HepG2 (cell line): ENCODE data around the gene NOP14. TPM values are rescaled to one million over a fixed set of nuclear protein-coding genes. Genes with fewer than 3 reads are reported as not detected.

Experiments used
- ATF3 ChIP-seq: sonication (generic); formaldehyde crosslinking; IDR thresholded peaks from 2 replicates; pipeline ENCODE4 v1.4.0; 2020; ENCODE audit warnings: missing genetic modification reagents
- ATM ChIP-seq: fragments of 450-650 bp; IDR thresholded peaks from 2 replicates; pipeline ENCODE4 v1.7.1; 2017; ENCODE audit warnings: mild to moderate bottlenecking, borderline replicate concordance
- CREM ChIP-seq, 2 experiments: sonication (generic) in 1 of 2; formaldehyde crosslinking in 1 of 2; IDR thresholded peaks; 2 replicates each; pipeline versions ENCODE4 v1.4.0 to v1.6.1; 2016 to 2020; ENCODE audit warnings: antibody characterized with exemption in 1 of 2, mild to moderate bottlenecking in 1 of 2, missing genetic modification reagents in 1 of 2
- CSRNP1 ChIP-seq: sonication (generic); formaldehyde crosslinking; IDR thresholded peaks from 2 replicates; pipeline ENCODE4 v1.8.1; 2023; ENCODE audit warnings: mild to moderate bottlenecking, missing genetic modification reagents
- ESRRA ChIP-seq: sonication (generic); formaldehyde crosslinking; IDR thresholded peaks from 2 replicates; pipeline ENCODE4 v1.5.1; 2020; ENCODE audit warnings: mild to moderate bottlenecking, low read depth, missing genetic modification reagents
- GABPA ChIP-seq, 2 experiments: IDR thresholded peaks; 2 replicates each; pipeline ENCODE4 v1.6.1; 2011 to 2016; ENCODE audit warnings: low read depth in 2 of 2, low read length in 1 of 2, missing biosample characterization in 1 of 2, missing genetic modification characterization in 1 of 2
- KLF16 ChIP-seq, 2 experiments: sonication (generic) in 1 of 2; formaldehyde crosslinking in 1 of 2; IDR thresholded peaks; 2 replicates each; pipeline versions ENCODE4 v1.6.1 to v1.8.0; 2016 to 2023; ENCODE audit warnings: missing genetic modification reagents in 2 of 2, missing compliant biosample characterization in 1 of 2
- MXI1 ChIP-seq: IDR thresholded peaks from 3 replicates; pipeline ENCODE4 v1.6.1; 2012; ENCODE audit warnings: low read depth, low read length, inconsistent platforms, borderline replicate concordance
- NR2F1 ChIP-seq, 2 experiments: fragments of 450-650 bp in 1 of 2; formaldehyde crosslinking in 1 of 2; IDR thresholded peaks; 2 replicates each; pipeline versions ENCODE4 v1.5.0 to v1.6.1; 2016 to 2020; ENCODE audit warnings: mild to moderate bottlenecking in 1 of 2, missing compliant biosample characterization in 1 of 2, missing genetic modification reagents in 1 of 2, moderate library complexity in 1 of 2
- PPARG ChIP-seq: conservative IDR thresholded peaks from 2 replicates; pipeline ENCODE4 v1.6.1; 2016; ENCODE audit warnings: missing biosample characterization, missing genetic modification reagents
- SNAPC5 ChIP-seq: sonication (generic); formaldehyde crosslinking; IDR thresholded peaks from 2 replicates; pipeline ENCODE4 v1.8.1; 2023; ENCODE audit warnings: mild to moderate bottlenecking, missing genetic modification reagents, borderline replicate concordance
- TCF7L2 ChIP-seq: IDR thresholded peaks from 2 replicates; pipeline ENCODE4 v1.6.1; 2011; ENCODE audit warnings: mild to moderate bottlenecking, low read depth, low read length, moderate library complexity
- TFDP2 ChIP-seq: sonication (generic); formaldehyde crosslinking; IDR thresholded peaks from 2 replicates; pipeline ENCODE4 v1.4.0; 2020; ENCODE audit warnings: missing genetic modification reagents
- ZBTB2 ChIP-seq: sonication (generic); formaldehyde crosslinking; IDR thresholded peaks from 2 replicates; pipeline ENCODE4 v1.8.0; 2022; ENCODE audit warnings: low read depth, missing genetic modification reagents
- ZBTB39 ChIP-seq: sonication (generic); formaldehyde crosslinking; IDR thresholded peaks from 2 replicates; pipeline ENCODE4 v1.5.0; 2020; ENCODE audit warnings: missing genetic modification reagents
- ZFP36 ChIP-seq: fragments of 150-350 bp; IDR thresholded peaks from 2 replicates; pipeline ENCODE4 v1.6.1; 2018; ENCODE audit warnings: borderline replicate concordance, low read length, low read depth; ENCODE audit not compliant: partially characterized antibody
- ZIK1 ChIP-seq: sonication (generic); formaldehyde crosslinking; IDR thresholded peaks from 2 replicates; pipeline ENCODE4 v1.5.0; 2020; ENCODE audit warnings: mild to moderate bottlenecking, low read depth, missing genetic modification reagents, borderline replicate concordance
- ZKSCAN1 ChIP-seq: fragments of 150-350 bp; IDR thresholded peaks from 2 replicates; pipeline ENCODE4 v1.6.1; 2014; ENCODE audit warnings: low read length
- ZNF205 ChIP-seq: IDR thresholded peaks from 2 replicates; pipeline ENCODE4 v1.6.1; 2018; ENCODE audit warnings: missing biosample characterization, missing genetic modification reagents
- ZNF333 ChIP-seq: sonication (generic); formaldehyde crosslinking; IDR thresholded peaks from 2 replicates; pipeline ENCODE4 v1.4.0; 2020; ENCODE audit warnings: mild to moderate bottlenecking, missing genetic modification reagents, borderline replicate concordance
- polyA plus RNA-seq, 8 experiments: library from polyadenylated mRNA; depleted of rRNA in 3 of 8; stranded (reverse) in 7 of 8; unstranded in 1 of 8; fragments of >200 nt; fragmentation: Illumina TruSeq in 4 of 8; extraction: Trizol in 4 of 8; gene quantifications; 2 replicates each; pipeline versions ENCODE4 v1.2.1 to v1.2.3, GENCODE V29; 2011 to 2016; ENCODE audit warnings: low read depth in 4 of 8, missing spikeins in 1 of 8, mixed read lengths in 1 of 8; ENCODE audit not compliant: insufficient read depth in 1 of 8
- total RNA-seq, 5 experiments: library from RNA; depleted of rRNA; stranded (reverse); fragments of >200 nt; fragmentation: Illumina TruSeq; extraction: Trizol; gene quantifications; 2 replicates each; pipeline ENCODE4 v1.2.3, GENCODE V29; 2016; ENCODE audit warnings: low read depth in 1 of 5

The NOP14 gene
- total and polyA plus RNA-seq, 2 of the 13 experiments (the other 11 are each of a cell fraction or from before 2014, with no cell fraction given), result 6.9 to 47.9 TPM

- TF ChIP-seq ZBTB39 (CRISPR knock-in tag) (no peak), NR2F1 (CRISPR knock-in tag; IDR thresholded peaks at IDR 0.05) (no peak), ZFP36 (no peak), ESRRA (CRISPR knock-in tag) (no peak), SNAPC5 (no peak), TFDP2 (CRISPR knock-in tag) (peak; percentile 66; the same call in 1 of the 2 replicates), KLF16 (CRISPR knock-in tag; IDR thresholded peaks at IDR 0.05) (peak in 1 of 2 experiments; percentile 25; a peak in 1 of 4 replicates), ATM (no peak), CSRNP1 (peak; percentile 51; the same call in 1 of the 2 replicates), ZKSCAN1 (no peak), GABPA (IDR thresholded peaks at IDR 0.05; ENCODE audit: low read depth, low read length) (no peak), GABPA (CRISPR knock-in tag; IDR thresholded peaks at IDR 0.05; ENCODE audit: low read depth) (peak; percentile 90), PPARG (CRISPR knock-in tag) (no peak), ZNF205 (CRISPR knock-in tag) (no peak), ATF3 (CRISPR knock-in tag) (peak; percentile 43; the same call in 1 of the 2 replicates), TCF7L2 (no peak), ZNF333 (CRISPR knock-in tag) (no peak; the same call in 1 of the 2 replicates), ZIK1 (CRISPR knock-in tag) (0 out of 2 replicates have a peak, but pooled peaks have one; percentile 32), ZBTB2 (CRISPR knock-in tag) (peak; percentile 35; the same call in 1 of the 2 replicates), CREM (IDR thresholded peaks at IDR 0.05) (peak; percentile 54; the same call in 1 of the 2 replicates), CREM (CRISPR knock-in tag; IDR thresholded peaks at IDR 0.05) (no peak), MXI1 (peak; percentile 84; the same call in 1 of the 3 replicates)
Observed at GRCh38 chr4:2934813-2935761, 28.1 kb downstream of the NOP14 start (continued).
